ENCODE results near the gene APOL1. TPM values are rescaled to one million over a fixed set of nuclear protein-coding genes. Genes with fewer than 3 reads are reported as not detected.

Gene APOL1
- total RNA-seq, 1 donor from 2014 or later = 92.8 TPM

GRCh38 chr22:36299911-36300310, 47.0 kb downstream of the APOL1 start:
- H3K4me3 ChIP-seq = no peak overlapping the region
- H3K4me1 ChIP-seq = no peaks in the 10 kb centered on the region
- intact Hi-C loops (cut with DNase I) = loop anchor here (5.0 kb wide), 1 partner anchor 167 kb away; no protein-coding TSS in a partner anchor
- ATAC-seq (no peak), DNase-seq (no peak)
- TF ChIP-seq CTCF (IDR thresholded peaks at IDR 0.05) = no peak
- H3K9me3 ChIP-seq = no peaks in the 10 kb centered on the region
- peaks cover 100% of the 10 kb centered on the region for H3K36me3 ChIP-seq
- H3K27ac ChIP-seq = no peak overlapping the region
- no peaks in the 10 kb centered on the region for H3K27me3 ChIP-seq

DNA sequence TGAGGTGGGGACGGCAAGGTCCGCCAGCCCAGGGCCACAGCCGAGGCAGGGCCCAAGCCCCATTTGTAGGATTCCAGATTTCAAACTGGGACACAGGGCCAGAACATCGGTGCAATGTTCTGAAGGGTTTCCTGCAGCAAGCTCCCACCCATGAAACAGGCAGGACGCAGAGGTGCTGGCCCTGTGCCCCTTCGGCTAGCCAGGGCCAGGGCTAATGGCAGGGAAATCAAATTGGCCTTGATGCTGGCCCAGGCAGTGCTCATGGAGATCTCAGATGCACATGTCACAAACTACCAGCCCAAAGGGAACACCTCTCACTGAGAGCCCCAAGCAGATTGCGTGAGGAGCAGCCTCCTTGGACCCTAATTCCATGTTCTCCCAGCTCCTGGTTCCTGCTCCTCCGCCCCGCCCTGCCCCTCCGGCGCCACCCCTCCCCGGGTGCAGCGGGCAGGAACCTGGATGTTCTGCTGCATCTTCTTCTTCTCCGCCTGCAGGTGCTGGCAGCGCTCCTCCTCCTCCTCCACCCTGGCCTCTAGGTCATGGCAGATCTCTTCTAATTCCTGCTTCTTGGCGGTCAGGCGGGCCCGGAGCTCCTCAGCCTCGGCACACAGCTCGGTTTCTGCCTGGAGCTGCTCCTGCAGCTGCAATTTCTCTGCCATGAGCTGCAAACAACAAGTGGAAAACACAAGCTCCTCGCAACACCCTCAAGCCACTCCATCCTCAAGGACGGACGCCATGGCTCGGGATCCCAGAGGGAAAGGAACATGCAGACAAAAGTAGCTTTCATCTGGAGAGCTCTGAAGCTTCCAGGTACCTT, 47.7 kb downstream of the APOL1 start:
- peak; percentile 55 for DNase-seq
- ATAC-seq = no peak
- intact Hi-C loops (cut with DNase I) = loop anchor here (5.0 kb wide), 1 partner anchor 167 kb away; no protein-coding TSS in a partner anchor
- Histone ChIP-seq H3K27ac (peak overlapping the region; percentile 11), H3K9me3 (no peaks in the 10 kb centered on the region), H3K27me3 (no peaks in the 10 kb centered on the region), H3K4me1 (no peaks in the 10 kb centered on the region), H3K4me3 (no peak overlapping the region), H3K36me3 (peaks cover 100% of the 10 kb centered on the region)
- no peak for TF ChIP-seq CTCF (IDR thresholded peaks at IDR 0.05)

GRCh38 chr22:36301384-36301828, 48.5 kb downstream of the APOL1 start:
- no peak overlapping the region for H3K27ac ChIP-seq
- intact Hi-C loops (cut with DNase I) = loop anchor here (5.0 kb wide), 1 partner anchor 166 kb away; no protein-coding TSS in a partner anchor

GRCh38 chr22:36301851-36302250, 48.9 kb downstream of the APOL1 start:
- H3K27me3 ChIP-seq = no peaks in the 10 kb centered on the region
- ATAC-seq (no peak), DNase-seq (no peak)
- intact Hi-C loops (cut with DNase I) = loop anchor here (5.0 kb wide), 1 partner anchor 165 kb away; no protein-coding TSS in a partner anchor
- no peak overlapping the region for H3K27ac ChIP-seq
- no peaks in the 10 kb centered on the region for H3K4me1 ChIP-seq
- no peak for TF ChIP-seq CTCF (IDR thresholded peaks at IDR 0.05)
- no peaks in the 10 kb centered on the region for H3K9me3 ChIP-seq
- no peak overlapping the region for H3K4me3 ChIP-seq
- peaks cover 100% of the 10 kb centered on the region for H3K36me3 ChIP-seq

More at GRCh38 chr22:36301384-36301828, 48.5 kb downstream of the APOL1 start:
- peak; percentile 95 for TF ChIP-seq CTCF (IDR thresholded peaks at IDR 0.05)
- Histone ChIP-seq H3K27me3 (no peaks in the 10 kb centered on the region), H3K4me1 (no peaks in the 10 kb centered on the region), H3K36me3 (peaks cover 100% of the 10 kb centered on the region), H3K4me3 (no peak overlapping the region), H3K9me3 (no peaks in the 10 kb centered on the region)
- DNase-seq (peak; percentile 85), ATAC-seq (peak; percentile 78)

DNA sequence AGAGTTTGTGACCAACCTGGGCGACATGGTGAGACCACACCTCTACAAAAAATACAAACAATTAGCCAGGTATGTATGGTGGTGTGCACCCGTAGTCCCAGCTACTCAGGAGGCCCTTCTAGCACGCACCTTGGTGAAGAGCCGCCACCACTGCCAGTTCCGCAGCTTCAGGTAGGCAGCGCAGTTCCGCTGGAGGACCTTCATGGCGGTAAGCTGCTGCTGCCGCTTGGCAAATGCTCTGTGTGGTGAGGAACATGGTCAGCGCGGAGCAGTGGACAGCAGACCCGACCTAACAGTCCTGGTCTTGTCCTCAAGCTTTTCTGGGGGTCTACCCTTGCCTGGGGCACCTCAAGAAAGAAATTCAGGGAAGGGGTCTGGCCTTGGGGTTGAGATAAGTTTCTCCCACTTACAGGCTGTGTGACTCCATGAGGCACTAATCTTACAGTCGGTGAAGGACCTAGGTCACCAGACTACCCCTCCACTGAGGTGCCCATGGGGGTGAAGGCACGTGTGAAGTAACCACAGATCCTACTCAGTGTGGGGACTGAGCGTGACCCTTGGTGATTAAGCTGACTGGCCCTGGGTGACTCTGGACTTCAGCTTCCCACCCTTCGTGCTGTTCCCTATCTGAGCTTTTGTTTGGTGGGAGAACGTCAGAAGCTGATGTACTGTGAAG, 49.6 kb downstream of the APOL1 start:
- no peak overlapping the region for H3K27ac ChIP-seq
- TF ChIP-seq CTCF (IDR thresholded peaks at IDR 0.05) = no peak

More for the DNA sequence above, 49.6 kb downstream of the APOL1 start:
- no peaks in the 10 kb centered on the region for H3K9me3 ChIP-seq
- H3K36me3 ChIP-seq = peaks cover 100% of the 10 kb centered on the region
- no peaks in the 10 kb centered on the region for H3K4me1 ChIP-seq
- H3K4me3 ChIP-seq = no peak overlapping the region
- intact Hi-C loops (cut with DNase I) = loop anchor here (5.0 kb wide), 1 partner anchor 165 kb away; no protein-coding TSS in a partner anchor
- H3K27me3 ChIP-seq = no peaks in the 10 kb centered on the region
- DNase-seq (no peak), ATAC-seq (no peak)

All from upper lobe of right lung (tissue), 1 donor.